ENCODE data around the gene ROR2. TPM values are rescaled to one million over a fixed set of nuclear protein-coding genes. Genes with fewer than 3 reads are reported as not detected.

Gene ROR2
- total RNA-seq, 3 donors from 2014 or later = 3.9 to 56.0 (median 6.5) TPM

- intact Hi-C loops (cut with DNase I, micrococcal nuclease) = no loop called here
- TF ChIP-seq CTCF (IDR thresholded peaks at IDR 0.05) = no peak
- DNase-seq (no peak), ATAC-seq (no peak)
- Histone ChIP-seq H3K4me3 (no peak overlapping the region), H3K9me3 (no peaks in the 10 kb centered on the region), H3K4me1 (ENCODE audit: low read depth) (peaks cover 11% of the 10 kb centered on the region), H3K36me3 (ENCODE audit: low read depth) (no peaks in the 10 kb centered on the region)
Observed at GRCh38 chr9:91825866-91826265, 124.2 kb downstream of the ROR2 start.

- no peak for DNase-seq
- H3K36me3 ChIP-seq (ENCODE audit: low read depth) = no peaks in the 10 kb centered on the region
- no peak for TF ChIP-seq CTCF (IDR thresholded peaks at IDR 0.05)
- ATAC-seq = peak; percentile 9
- intact Hi-C loops (cut with DNase I, micrococcal nuclease) = no loop called here
- H3K9me3 ChIP-seq = no peaks in the 10 kb centered on the region
- no peak overlapping the region for H3K4me3 ChIP-seq
- H3K4me1 ChIP-seq (ENCODE audit: low read depth) = peaks cover 11% of the 10 kb centered on the region
Observed at GRCh38 chr9:91825422-91825821, 124.6 kb downstream of the ROR2 start.

GRCh38 chr9:91824601-91825305, 125.3 kb downstream of the ROR2 start:
- Histone ChIP-seq H3K4me3 (no peak overlapping the region), H3K36me3 (ENCODE audit: low read depth) (no peaks in the 10 kb centered on the region), H3K9me3 (no peaks in the 10 kb centered on the region), H3K4me1 (ENCODE audit: low read depth) (peaks cover 11% of the 10 kb centered on the region)
- no peak for TF ChIP-seq CTCF (IDR thresholded peaks at IDR 0.05)
- DNase-seq (peak in 1 of 3 donors; percentile 47), ATAC-seq (peak; percentile 79)
- intact Hi-C loops (cut with DNase I, micrococcal nuclease) = no loop called here

- no peak for TF ChIP-seq CTCF (IDR thresholded peaks at IDR 0.05)
- intact Hi-C loops (cut with DNase I, micrococcal nuclease) = no loop called here
- Histone ChIP-seq H3K4me1 (ENCODE audit: low read depth) (peaks cover 11% of the 10 kb centered on the region), H3K36me3 (ENCODE audit: low read depth) (no peaks in the 10 kb centered on the region), H3K9me3 (no peaks in the 10 kb centered on the region), H3K4me3 (no peak overlapping the region)
- DNase-seq = peak in 1 of 3 donors; percentile 3
- ATAC-seq = no peak
Observed at GRCh38 chr9:91824151-91824550, 125.9 kb downstream of the ROR2 start.

GRCh38 chr9:91820949-91821880, 128.8 kb downstream of the ROR2 start:
- Histone ChIP-seq H3K36me3 (ENCODE audit: low read depth) (no peaks in the 10 kb centered on the region), H3K9me3 (no peaks in the 10 kb centered on the region), H3K4me1 (ENCODE audit: low read depth) (peaks cover 27% of the 10 kb centered on the region), H3K4me3 (no peak overlapping the region)
- ATAC-seq (no peak), DNase-seq (no peak)
- TF ChIP-seq CTCF (IDR thresholded peaks at IDR 0.05) = no peak
- intact Hi-C loops (cut with DNase I, micrococcal nuclease) = no loop called here

Measured in mucosa of descending colon (tissue), 3 donors.